ENCODE measurements around the gene DCLK2. TPM values are rescaled to one million over a fixed set of nuclear protein-coding genes. Genes with fewer than 3 reads are reported as not detected.

Gene DCLK2
- total RNA-seq, 1 experiment from 2014 or later = 2.9 TPM

DNA sequence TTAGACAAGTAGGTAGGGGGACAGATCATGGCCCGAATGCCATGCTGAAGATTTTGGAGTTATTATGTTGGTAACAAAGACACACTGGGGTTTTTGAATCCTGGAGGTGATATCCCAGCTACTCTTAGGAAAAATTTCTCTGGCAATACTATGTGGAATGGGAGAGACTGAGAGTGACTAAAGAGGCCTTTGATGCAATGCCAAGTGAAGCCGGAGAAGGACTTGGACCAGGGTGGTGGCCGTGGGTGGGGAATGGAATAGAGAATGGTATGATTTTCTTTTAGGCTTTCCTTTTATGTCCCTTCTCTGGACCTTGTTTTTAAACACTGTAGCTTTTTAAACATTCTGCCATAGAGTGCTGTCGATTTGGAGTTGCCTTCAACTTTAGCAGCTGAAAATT, 141.6 kb downstream of the DCLK2 start:
- intact Hi-C loops (cut with micrococcal nuclease; ENCODE audit: unreplicated experiment) = no loop called here
- H3K27ac Mint-ChIP-seq (ENCODE audit: unreplicated experiment) = no peak overlapping the region
- POLR2A ChIA-PET = no interaction called here
- Histone ChIP-seq H3K4me3 (ENCODE audit: low read depth, low read length) (no peak overlapping the region), H3K4me1 (peaks cover 16% of the 10 kb centered on the region), H3K27me3 (replicated peaks; ENCODE audit: control insufficient read depth, insufficient read depth, low read length) (no peaks in the 10 kb centered on the region), H3K36me3 (ENCODE audit: control insufficient read depth, insufficient read depth, low read length) (no peaks in the 10 kb centered on the region), H3K9me3 (no peaks in the 10 kb centered on the region)
- H3K27me3 Mint-ChIP-seq (ENCODE audit: insufficient read depth, unreplicated experiment) = no peaks in the 10 kb centered on the region
- peaks cover 6% of the 10 kb centered on the region for H3K36me3 Mint-ChIP-seq (ENCODE audit: insufficient read depth, unreplicated experiment)
- H3K4me1 Mint-ChIP-seq (ENCODE audit: low read depth, unreplicated experiment) = no peaks in the 10 kb centered on the region
- no peak for DNase-seq
- TF ChIP-seq, protein P1, sequence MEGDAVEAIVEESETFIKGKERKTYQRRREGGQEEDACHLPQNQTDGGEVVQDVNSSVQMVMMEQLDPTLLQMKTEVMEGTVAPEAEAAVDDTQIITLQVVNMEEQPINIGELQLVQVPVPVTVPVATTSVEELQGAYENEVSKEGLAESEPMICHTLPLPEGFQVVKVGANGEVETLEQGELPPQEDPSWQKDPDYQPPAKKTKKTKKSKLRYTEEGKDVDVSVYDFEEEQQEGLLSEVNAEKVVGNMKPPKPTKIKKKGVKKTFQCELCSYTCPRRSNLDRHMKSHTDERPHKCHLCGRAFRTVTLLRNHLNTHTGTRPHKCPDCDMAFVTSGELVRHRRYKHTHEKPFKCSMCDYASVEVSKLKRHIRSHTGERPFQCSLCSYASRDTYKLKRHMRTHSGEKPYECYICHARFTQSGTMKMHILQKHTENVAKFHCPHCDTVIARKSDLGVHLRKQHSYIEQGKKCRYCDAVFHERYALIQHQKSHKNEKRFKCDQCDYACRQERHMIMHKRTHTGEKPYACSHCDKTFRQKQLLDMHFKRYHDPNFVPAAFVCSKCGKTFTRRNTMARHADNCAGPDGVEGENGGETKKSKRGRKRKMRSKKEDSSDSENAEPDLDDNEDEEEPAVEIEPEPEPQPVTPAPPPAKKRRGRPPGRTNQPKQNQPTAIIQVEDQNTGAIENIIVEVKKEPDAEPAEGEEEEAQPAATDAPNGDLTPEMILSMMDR (IDR thresholded peaks at IDR 0.05; ENCODE audit: insufficient read depth in 1 of 2, low read depth in 1 of 2, low read length in 1 of 2, severe bottlenecking in 1 of 2, unreplicated experiment in 1 of 2) = no peak
- CTCF ChIA-PET = no interaction called here
- H3K4me3 Mint-ChIP-seq (ENCODE audit: unreplicated experiment) = no peak overlapping the region
- BruUV-seq (replicated peaks) = no TSS peak
- H3K9me3 Mint-ChIP-seq (ENCODE audit: unreplicated experiment) = no peaks in the 10 kb centered on the region

DNA sequence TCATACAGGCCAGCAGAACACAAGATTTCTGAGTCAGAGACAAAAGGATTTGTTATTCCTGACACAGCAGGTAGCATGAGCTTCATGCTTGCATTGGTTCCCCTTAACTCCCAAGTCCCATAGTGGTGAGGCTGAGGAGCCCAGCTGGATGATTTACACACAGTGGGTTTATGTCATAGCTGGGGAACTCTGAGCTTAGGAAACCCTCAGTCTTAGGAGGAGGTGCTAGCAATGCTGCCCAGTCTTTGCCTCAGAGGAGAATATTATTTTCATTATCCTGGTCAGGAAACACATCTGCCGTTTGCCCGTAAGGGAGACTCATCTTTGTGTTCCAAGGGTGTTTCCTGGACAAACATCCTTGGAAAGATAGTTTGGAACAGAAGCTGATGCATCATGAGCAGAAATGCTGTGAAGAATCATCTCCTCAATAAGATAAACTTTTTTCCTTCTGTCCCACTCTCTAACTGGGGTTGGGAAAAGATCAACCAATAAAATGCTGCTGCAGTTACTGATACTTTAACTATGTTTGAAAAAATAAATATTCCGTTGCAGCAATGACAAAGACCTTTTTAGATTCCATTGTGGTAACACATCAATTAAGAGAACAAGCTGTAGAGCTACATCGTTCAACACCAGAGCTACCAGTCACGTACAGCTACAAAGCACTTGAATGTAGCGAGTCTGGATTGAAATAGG, 146.8 kb downstream of the DCLK2 start:
- no TSS peak for BruUV-seq (replicated peaks)
- TF ChIP-seq, protein P1 (IDR thresholded peaks at IDR 0.05; ENCODE audit: insufficient read depth in 1 of 2, low read depth in 1 of 2, low read length in 1 of 2, severe bottlenecking in 1 of 2, unreplicated experiment in 1 of 2) = no peak
- no peaks in the 10 kb centered on the region for H3K36me3 Mint-ChIP-seq (ENCODE audit: insufficient read depth, unreplicated experiment)
- Histone ChIP-seq H3K9me3 (no peaks in the 10 kb centered on the region), H3K4me3 (ENCODE audit: low read depth, low read length) (no peak overlapping the region), H3K36me3 (ENCODE audit: control insufficient read depth, insufficient read depth, low read length) (no peaks in the 10 kb centered on the region), H3K4me1 (no peaks in the 10 kb centered on the region), H3K27me3 (replicated peaks; ENCODE audit: control insufficient read depth, insufficient read depth, low read length) (no peaks in the 10 kb centered on the region)
- H3K4me3 Mint-ChIP-seq (ENCODE audit: unreplicated experiment) = no peak overlapping the region
- ChIA-PET POLR2A (no interaction called here), CTCF (interaction anchor here (0.5 kb wide), 1 partner anchor 146 kb away, joined by 3 read pairs; no protein-coding TSS in a partner anchor)
- H3K27ac Mint-ChIP-seq (ENCODE audit: unreplicated experiment) = no peak overlapping the region
- H3K4me1 Mint-ChIP-seq (ENCODE audit: low read depth, unreplicated experiment) = no peaks in the 10 kb centered on the region
- no peaks in the 10 kb centered on the region for H3K27me3 Mint-ChIP-seq (ENCODE audit: insufficient read depth, unreplicated experiment)
- no peak for DNase-seq
- intact Hi-C loops (cut with micrococcal nuclease; ENCODE audit: unreplicated experiment) = no loop called here
- no peaks in the 10 kb centered on the region for H3K9me3 Mint-ChIP-seq (ENCODE audit: unreplicated experiment)

DNA sequence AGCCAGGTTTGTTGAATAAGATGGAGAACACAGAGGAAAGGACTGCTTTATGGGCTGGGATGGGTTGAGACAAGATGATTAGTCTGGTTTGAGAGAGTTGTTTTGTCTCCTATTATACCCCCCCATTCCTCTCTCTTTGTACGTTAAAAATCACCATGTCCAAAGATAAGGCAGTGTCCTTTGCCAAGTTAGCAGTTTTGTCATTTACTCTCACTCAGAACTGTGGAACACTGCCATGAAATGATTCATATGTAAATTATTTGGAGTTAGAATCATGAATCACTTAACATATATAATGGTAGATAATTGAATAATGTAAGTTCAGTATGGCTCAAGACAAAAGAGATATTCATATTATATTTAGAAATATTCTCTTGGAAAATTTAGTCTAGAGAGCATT, 151.3 kb downstream of the DCLK2 start:
- H3K9me3 Mint-ChIP-seq (ENCODE audit: unreplicated experiment) = no peaks in the 10 kb centered on the region
- H3K36me3 ChIP-seq (ENCODE audit: control insufficient read depth, insufficient read depth, low read length) = no peaks in the 10 kb centered on the region
- H3K27ac Mint-ChIP-seq (ENCODE audit: unreplicated experiment) = peak overlapping the region; percentile 8

More for the DNA sequence above, 151.3 kb downstream of the DCLK2 start:
- Mint-ChIP-seq H3K4me1 (ENCODE audit: low read depth, unreplicated experiment) (no peaks in the 10 kb centered on the region), H3K36me3 (ENCODE audit: insufficient read depth, unreplicated experiment) (no peaks in the 10 kb centered on the region), H3K4me3 (ENCODE audit: unreplicated experiment) (no peak overlapping the region), H3K27me3 (ENCODE audit: insufficient read depth, unreplicated experiment) (no peaks in the 10 kb centered on the region)
- CTCF ChIA-PET = no interaction called here
- POLR2A ChIA-PET = no interaction called here
- Histone ChIP-seq H3K4me3 (ENCODE audit: low read depth, low read length) (no peak overlapping the region), H3K9me3 (no peaks in the 10 kb centered on the region), H3K27me3 (replicated peaks; ENCODE audit: control insufficient read depth, insufficient read depth, low read length) (no peaks in the 10 kb centered on the region), H3K4me1 (no peaks in the 10 kb centered on the region)
- DNase-seq = no peak
- intact Hi-C loops (cut with micrococcal nuclease; ENCODE audit: unreplicated experiment) = no loop called here
- TF ChIP-seq, protein P1 (IDR thresholded peaks at IDR 0.05; ENCODE audit: insufficient read depth in 1 of 2, low read depth in 1 of 2, low read length in 1 of 2, severe bottlenecking in 1 of 2, unreplicated experiment in 1 of 2) = no peak
- BruUV-seq (replicated peaks) = no TSS peak
